HUES6 (cell line): Measurements from ENCODE around the gene PIN4.
"Not testable (repeated sequence)": the region's sequence is repeated elsewhere in the genome, so short reads cannot be mapped to it uniquely, and the experiment has no call there.

Experiments
- H3K27ac ChIP-seq: 2 replicates; pipeline ENCODE4 v1.7.0; 2013; ENCODE audit warnings: low read depth, mild to moderate bottlenecking, low read length, inconsistent platforms
- H3K27me3 ChIP-seq: 2 replicates; pipeline ENCODE4 v1.6.1; 2013; ENCODE audit warnings: low read length; ENCODE audit not compliant: control insufficient read depth, insufficient read depth
- H3K36me3 ChIP-seq: 2 replicates; pipeline ENCODE4 v1.6.1; 2013; ENCODE audit warnings: low read length; ENCODE audit not compliant: control insufficient read depth, insufficient read depth
- H3K4me1 ChIP-seq: 2 replicates; pipeline ENCODE4 v1.6.1; 2013; ENCODE audit warnings: low read length; ENCODE audit not compliant: control insufficient read depth, insufficient read depth
- H3K4me3 ChIP-seq: 2 replicates; pipeline ENCODE4 v1.5.1; 2013; ENCODE audit warnings: low read depth, low read length
- H3K9ac ChIP-seq: one replicate; pipeline ENCODE4 v1.6.1; 2013; ENCODE audit warnings: mild to moderate bottlenecking, low read length
- H3K9me3 ChIP-seq: 2 replicates; pipeline ENCODE4 v1.6.1; 2013; ENCODE audit warnings: low read depth, low read length; ENCODE audit not compliant: control insufficient read depth, insufficient read depth

Gene PIN4

DNA sequence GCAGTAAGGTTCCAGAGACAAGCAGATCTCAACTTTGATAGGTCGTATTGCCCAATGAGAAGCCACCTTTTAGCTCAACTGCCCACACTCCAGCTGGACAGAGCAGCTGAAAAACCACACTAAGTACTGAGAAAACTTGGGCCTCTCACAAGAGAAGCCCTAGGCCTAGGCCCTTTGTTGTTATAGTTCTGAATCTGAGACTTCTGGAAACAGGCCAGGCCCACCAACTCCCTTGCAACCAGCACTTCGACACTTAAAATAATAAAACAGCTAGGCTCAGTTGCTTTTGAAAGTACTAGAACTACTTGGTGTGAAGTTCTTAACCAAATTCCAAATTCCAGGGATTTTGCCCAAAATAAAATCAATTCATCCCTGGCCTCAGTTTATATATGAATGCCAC is 36.4 kb upstream of the PIN4 start:
- Histone ChIP-seq H3K27ac (no peak overlapping the region), H3K4me1 (no peaks in the 10 kb centered on the region), H3K4me3 (no peak overlapping the region), H3K9ac (no peak overlapping the region), H3K36me3 (peaks cover 19% of the 10 kb centered on the region), H3K27me3 (no peaks in the 10 kb centered on the region), H3K9me3 (no peaks in the 10 kb centered on the region; the same call in 1 of the 2 replicates)

DNA sequence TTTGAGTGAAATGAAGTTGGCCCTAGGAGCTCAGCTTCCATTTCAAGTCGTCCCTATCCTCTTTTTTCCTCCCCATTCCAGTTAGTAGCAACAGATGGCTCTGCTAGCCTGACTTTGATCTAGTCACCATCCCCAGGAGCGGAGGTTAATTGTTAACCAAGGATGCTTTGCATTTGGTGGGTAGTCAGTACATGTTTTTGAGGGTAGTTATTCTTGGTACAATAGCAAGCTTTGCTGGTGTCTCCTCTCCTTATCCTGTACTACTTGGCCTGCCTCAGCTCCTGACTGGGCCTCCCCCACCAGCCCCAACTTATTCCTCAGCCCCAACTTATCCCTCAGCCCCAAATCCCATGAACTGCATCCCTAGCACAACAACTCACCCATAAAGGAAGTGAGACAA is 35.0 kb upstream of the PIN4 start:
- Histone ChIP-seq H3K27ac (no peak overlapping the region), H3K9ac (no peak overlapping the region), H3K9me3 (no peaks in the 10 kb centered on the region; the same call in 1 of the 2 replicates), H3K4me3 (no peak overlapping the region), H3K36me3 (peaks cover 14% of the 10 kb centered on the region), H3K4me1 (no peaks in the 10 kb centered on the region), H3K27me3 (no peaks in the 10 kb centered on the region)

DNA sequence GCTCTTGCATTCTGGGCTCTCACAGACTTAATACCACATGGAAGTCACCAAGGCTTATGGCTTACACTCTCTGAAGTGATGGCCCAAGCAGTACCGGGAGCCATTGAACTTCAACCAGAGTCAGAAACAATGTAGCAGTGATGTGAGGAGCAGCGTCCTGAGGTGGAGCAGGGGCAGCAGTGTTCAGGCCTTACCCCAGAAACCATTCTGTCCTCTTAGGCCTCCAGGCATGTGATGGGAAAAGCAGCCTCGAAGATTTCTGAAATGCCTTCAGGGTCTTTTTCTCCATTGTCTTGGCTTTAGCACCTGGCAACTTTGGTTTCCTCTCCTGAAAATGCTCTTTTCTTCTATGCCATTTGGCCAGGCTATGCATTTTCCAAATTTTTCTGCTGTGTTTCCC is 22.8 kb upstream of the PIN4 start:
- Histone ChIP-seq H3K4me3 (no peak overlapping the region), H3K9ac (no peak overlapping the region), H3K9me3 (peaks cover 50% of the 10 kb centered on the region), H3K27ac (no peak overlapping the region), H3K36me3 (no peaks in the 10 kb centered on the region), H3K4me1 (no peaks in the 10 kb centered on the region), H3K27me3 (no peaks in the 10 kb centered on the region)

DNA sequence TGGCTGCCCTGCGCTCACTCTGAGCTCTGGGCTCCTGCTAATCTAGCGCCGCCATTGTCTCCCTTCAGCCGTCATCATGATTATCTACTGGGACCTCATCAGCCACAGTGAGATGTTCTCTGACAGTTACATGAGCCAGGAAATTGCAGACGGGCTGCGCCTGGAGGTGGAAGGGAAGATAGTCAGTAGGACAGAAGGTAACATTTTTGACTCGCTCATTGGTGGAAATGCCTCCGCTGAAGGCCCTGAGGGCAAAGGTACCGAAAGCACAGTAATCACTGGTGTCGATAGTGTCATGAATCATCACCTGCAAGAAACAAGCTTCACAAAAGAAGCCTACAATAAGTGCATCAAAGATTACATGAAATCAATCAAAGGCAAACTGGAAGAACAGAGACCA is 21.8 kb upstream of the PIN4 start:
- H3K27ac ChIP-seq: no peak overlapping the region
- H3K27me3 ChIP-seq: no peaks in the 10 kb centered on the region
- H3K4me3 ChIP-seq: no peak overlapping the region
- no peak overlapping the region for H3K9ac ChIP-seq
- no peaks in the 10 kb centered on the region for H3K36me3 ChIP-seq
- no peaks in the 10 kb centered on the region for H3K4me1 ChIP-seq
- H3K9me3 ChIP-seq: peaks cover 50% of the 10 kb centered on the region

DNA sequence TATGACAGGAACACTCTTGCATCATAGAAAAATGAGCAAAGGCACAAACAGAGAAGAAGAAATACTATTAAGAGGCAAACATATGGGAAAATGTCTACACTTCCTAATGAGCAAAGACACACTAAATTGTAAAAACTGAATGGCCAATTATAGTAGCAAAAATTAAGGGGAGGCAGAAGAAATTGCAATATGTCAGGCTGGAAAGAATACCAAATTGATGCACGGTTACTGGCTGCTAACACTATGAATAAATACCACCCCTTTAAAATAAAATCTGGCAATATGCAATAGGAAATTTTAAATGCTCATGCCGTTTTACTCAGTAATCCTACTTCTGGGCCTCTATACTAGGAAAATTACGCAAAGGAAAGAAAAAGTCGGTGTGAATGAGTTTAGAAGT is 16.0 kb upstream of the PIN4 start:
- Histone ChIP-seq H3K36me3 (no peaks in the 10 kb centered on the region), H3K4me1 (no peaks in the 10 kb centered on the region), H3K9me3 (peaks cover 9% of the 10 kb centered on the region; the same call in 1 of the 2 replicates), H3K27ac (no peak overlapping the region), H3K4me3 (no peak overlapping the region), H3K9ac (no peak overlapping the region), H3K27me3 (no peaks in the 10 kb centered on the region; the same call in 1 of the 2 replicates)

DNA sequence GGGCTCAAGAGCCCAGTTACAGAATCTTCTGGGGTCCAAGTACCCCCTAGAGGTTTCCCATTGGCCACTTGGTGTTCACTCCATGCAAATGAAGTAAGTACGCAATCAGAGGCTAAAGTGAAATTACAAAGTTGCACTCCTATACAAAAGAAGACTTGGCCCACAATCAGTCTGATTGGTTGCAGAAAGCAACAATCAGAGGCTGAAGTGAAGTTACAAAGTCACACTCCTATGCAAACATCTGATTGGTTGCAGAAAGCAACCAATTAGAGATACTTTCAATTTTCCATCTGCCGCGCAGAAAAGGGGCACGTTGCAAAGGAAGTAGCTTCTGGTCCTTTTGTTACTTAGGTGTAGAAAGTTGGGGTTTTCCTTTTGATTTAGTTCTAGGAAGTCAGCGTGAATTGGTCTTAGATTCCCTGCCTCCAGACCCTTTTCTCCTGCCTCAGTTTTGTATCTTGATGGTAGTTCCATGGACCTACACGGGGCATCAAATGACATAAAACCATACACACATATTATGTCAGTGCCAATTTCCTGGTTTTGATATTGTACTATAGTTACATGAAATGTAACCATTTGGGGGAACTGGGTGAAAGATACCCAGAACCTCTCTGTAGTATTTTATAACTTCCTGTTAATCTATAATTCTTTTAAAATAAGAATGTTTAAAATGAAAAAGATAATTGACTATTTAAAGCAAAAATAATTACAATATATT is 12.4 kb upstream of the PIN4 start:
- Histone ChIP-seq H3K36me3 (no peaks in the 10 kb centered on the region), H3K4me3 (no peak overlapping the region), H3K27ac (no peak overlapping the region), H3K9me3 (peaks cover 4% of the 10 kb centered on the region; the same call in 1 of the 2 replicates), H3K9ac (no peak overlapping the region), H3K4me1 (no peaks in the 10 kb centered on the region), H3K27me3 (no peaks in the 10 kb centered on the region; the same call in 1 of the 2 replicates)

DNA sequence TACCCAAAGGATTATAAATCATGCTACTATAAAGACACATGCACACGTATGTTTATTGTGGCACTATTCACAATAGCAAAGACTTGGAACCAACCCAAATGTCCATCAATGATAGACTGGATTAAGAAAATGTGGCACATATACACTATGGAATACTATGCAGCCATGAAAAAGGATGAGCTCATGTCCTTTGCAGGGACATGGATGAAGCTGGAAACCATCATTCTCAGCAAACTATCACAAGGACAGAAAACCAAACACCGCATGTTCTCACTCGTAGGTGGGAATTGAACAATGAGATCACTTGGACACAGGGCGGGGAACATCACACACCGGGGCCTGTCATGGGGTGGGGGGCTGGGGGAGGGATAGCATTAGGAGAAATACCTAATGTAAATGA is 5.3 kb upstream of the PIN4 start:
- not testable (repeated sequence) for H3K4me3 ChIP-seq, H3K27me3 ChIP-seq, H3K4me1 ChIP-seq, H3K27ac ChIP-seq, H3K36me3 ChIP-seq, H3K9ac ChIP-seq
- H3K9me3 ChIP-seq: peaks cover 21% of the 10 kb centered on the region

DNA sequence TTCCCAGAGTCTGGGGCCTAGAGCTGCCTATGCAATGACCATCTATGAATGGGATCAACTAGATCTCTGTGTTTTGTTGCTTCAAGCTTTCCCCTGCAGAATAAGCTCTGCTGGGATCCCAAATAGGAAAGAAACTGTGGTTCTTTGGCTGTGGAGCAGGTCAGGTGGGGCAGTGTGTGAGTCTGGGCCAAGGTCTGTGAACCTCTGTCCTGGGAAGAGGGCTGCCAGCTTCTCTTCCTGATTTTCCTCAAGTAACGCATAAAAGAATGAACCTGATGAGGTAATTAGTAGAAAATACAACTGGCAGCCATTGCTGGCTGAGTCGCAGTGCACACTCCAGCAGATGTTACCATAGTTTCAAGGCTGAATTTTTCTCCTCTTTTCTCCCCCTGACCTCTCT is 4.6 kb upstream of the PIN4 start:
- Histone ChIP-seq H3K4me1 (no peaks in the 10 kb centered on the region), H3K9me3 (peaks cover 21% of the 10 kb centered on the region), H3K9ac (no peak overlapping the region), H3K27ac (no peak overlapping the region), H3K36me3 (no peaks in the 10 kb centered on the region), H3K27me3 (no peaks in the 10 kb centered on the region; the same call in 1 of the 2 replicates), H3K4me3 (no peak overlapping the region)

DNA sequence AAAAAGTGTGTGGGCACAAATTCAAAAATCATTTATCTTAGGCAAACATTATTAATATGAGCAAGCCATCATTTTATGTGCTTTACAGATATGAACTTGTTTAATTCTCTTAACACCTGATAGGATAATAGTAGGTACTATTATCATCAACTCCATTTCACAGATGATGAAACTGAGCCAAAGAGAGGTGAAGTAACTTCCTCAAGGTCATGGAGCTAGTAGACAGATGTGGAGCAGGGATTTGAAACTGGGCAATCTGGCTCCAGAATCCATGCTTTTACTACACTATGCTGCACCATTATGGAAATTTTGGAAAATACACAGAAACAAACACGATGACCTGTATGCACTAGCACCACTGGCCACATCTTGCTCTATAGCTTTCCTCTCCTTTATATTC is 1.0 kb upstream of the PIN4 start:
- Histone ChIP-seq H3K27ac (no peak overlapping the region; the same call in 1 of the 2 replicates), H3K4me3 (peak overlapping the region; percentile 89), H3K27me3 (no peaks in the 10 kb centered on the region), H3K9ac (peak overlapping the region; percentile 97), H3K4me1 (peaks cover 5% of the 10 kb centered on the region; the same call in 1 of the 2 replicates), H3K36me3 (peaks cover 4% of the 10 kb centered on the region; the same call in 1 of the 2 replicates), H3K9me3 (peaks cover 23% of the 10 kb centered on the region)

DNA sequence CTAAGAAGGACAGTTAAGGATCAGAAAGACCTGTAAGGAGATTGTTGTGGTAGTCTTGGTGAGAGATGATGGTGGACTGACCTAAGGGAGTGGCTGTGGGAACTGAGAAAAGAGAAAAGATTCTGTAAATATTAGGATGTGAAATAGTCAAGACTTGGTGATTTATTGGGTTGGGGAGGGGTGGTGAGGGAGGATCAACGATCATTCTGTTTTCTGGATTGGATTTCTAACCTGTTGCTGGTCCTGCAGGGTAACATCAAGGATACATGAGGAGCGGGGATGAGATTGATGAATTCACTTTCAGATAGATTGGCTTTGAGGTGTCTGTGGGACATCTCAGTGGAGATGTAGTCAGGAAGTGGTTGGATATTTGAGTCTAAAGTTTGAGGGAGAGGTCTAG is 1.4 kb downstream of the PIN4 start:
- H3K9ac ChIP-seq: peak overlapping the region; percentile 34
- H3K27me3 ChIP-seq: no peaks in the 10 kb centered on the region
- H3K27ac ChIP-seq: no peak overlapping the region

DNA sequence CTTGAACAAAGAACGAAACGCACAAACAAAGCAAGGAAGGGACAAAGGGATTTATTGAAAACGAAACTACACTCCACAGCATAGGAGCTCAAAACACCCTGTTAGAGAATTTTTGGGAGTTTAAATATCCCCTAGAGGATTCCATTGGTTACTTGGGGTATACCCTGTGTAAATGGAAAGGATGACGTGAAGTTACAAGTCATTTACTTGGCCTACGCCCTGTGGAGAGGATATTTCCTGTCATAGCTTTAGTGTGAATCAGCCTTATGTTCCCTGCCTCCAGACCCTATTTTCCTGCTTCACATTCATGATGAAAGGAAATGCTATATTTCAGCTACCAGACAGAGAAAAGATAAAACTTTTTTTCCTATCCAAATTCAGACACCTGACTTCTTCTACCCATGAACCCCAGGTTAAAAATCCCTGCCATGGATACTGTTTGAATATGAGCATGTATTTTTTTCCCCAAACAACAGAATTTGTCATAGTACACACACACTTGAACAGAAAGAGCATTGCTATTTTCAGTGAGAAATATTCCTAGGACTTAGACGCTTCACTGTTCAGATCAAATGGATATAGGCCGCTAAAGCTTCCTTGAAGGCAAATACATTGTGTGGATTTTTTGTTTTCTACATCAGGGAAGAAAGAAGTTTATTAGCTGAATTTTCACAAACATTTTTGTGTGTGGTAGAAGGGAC is 20.4 kb downstream of the PIN4 start:
- H3K36me3 ChIP-seq: peaks cover 47% of the 10 kb centered on the region
- peak overlapping the region; percentile 65 for H3K9ac ChIP-seq
- peaks cover 25% of the 10 kb centered on the region for H3K4me1 ChIP-seq
- H3K9me3 ChIP-seq: no peaks in the 10 kb centered on the region; the same call in 1 of the 2 replicates
- peak overlapping the region; percentile 29; the same call in 1 of the 2 replicates for H3K4me3 ChIP-seq
- no peaks in the 10 kb centered on the region for H3K27me3 ChIP-seq
- peak overlapping the region; percentile 87 for H3K27ac ChIP-seq

More for the DNA sequence above, 1.4 kb downstream of the PIN4 start:
- peaks cover 10% of the 10 kb centered on the region; the same call in 1 of the 2 replicates for H3K9me3 ChIP-seq
- peak overlapping the region; percentile 89 for H3K4me3 ChIP-seq
- H3K4me1 ChIP-seq: peaks cover 5% of the 10 kb centered on the region; the same call in 1 of the 2 replicates
- H3K36me3 ChIP-seq: peaks cover 15% of the 10 kb centered on the region
